ENCODE results near the gene SAMD4B.

DNA sequence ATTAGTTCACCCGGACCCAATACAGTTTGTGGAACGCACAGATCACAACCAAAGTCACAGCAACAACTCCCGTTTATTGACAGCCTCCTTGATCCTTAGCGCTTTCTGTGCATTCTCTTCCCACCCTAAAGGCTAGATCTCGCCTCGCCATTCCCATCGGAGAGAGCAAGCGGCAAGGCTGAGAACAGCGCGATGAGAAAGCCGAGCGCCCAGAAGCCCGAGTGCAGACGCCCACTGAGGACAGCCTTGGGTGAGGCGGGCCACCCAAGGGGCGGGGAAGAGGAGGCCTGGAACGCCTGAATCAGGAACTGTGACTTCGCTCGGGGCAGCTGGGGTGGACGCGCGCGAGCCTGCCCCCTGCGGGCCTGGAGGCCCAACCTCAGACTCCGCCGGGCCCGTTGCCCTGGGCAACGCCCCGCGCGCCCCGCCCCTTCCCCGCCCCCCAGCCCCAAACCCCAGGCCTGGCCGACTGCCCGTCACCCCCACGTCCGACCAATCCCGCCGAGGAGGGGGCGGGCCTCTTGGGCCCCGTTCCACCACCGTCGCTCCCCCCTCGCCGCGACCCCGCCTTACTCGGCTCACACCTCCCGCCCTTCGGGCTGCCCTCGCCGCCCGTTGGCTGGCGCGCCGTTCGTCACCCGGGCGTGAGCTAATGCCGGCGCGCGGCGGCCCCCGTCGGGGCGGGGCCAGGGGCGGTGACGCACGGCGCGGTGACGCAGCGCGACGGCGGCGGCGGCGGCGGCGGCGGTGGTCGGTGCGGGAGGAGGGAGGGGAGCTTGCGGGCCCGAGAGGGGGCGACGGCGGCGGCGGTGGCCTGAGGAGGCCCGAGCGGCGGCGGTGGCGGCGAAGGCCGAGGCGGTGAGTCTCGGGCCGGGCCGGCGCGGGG, at the start of gene SAMD4B:
- TF ChIP-seq, protein P1, sequence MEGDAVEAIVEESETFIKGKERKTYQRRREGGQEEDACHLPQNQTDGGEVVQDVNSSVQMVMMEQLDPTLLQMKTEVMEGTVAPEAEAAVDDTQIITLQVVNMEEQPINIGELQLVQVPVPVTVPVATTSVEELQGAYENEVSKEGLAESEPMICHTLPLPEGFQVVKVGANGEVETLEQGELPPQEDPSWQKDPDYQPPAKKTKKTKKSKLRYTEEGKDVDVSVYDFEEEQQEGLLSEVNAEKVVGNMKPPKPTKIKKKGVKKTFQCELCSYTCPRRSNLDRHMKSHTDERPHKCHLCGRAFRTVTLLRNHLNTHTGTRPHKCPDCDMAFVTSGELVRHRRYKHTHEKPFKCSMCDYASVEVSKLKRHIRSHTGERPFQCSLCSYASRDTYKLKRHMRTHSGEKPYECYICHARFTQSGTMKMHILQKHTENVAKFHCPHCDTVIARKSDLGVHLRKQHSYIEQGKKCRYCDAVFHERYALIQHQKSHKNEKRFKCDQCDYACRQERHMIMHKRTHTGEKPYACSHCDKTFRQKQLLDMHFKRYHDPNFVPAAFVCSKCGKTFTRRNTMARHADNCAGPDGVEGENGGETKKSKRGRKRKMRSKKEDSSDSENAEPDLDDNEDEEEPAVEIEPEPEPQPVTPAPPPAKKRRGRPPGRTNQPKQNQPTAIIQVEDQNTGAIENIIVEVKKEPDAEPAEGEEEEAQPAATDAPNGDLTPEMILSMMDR (IDR thresholded peaks at IDR 0.05), result peak; percentile 87 to 96 (median 96)
- TF ChIP-seq POLR2A (IDR thresholded peaks at IDR 0.05), result peak; percentile 95
